ENCODE results near the gene OSBP2.

DNA sequence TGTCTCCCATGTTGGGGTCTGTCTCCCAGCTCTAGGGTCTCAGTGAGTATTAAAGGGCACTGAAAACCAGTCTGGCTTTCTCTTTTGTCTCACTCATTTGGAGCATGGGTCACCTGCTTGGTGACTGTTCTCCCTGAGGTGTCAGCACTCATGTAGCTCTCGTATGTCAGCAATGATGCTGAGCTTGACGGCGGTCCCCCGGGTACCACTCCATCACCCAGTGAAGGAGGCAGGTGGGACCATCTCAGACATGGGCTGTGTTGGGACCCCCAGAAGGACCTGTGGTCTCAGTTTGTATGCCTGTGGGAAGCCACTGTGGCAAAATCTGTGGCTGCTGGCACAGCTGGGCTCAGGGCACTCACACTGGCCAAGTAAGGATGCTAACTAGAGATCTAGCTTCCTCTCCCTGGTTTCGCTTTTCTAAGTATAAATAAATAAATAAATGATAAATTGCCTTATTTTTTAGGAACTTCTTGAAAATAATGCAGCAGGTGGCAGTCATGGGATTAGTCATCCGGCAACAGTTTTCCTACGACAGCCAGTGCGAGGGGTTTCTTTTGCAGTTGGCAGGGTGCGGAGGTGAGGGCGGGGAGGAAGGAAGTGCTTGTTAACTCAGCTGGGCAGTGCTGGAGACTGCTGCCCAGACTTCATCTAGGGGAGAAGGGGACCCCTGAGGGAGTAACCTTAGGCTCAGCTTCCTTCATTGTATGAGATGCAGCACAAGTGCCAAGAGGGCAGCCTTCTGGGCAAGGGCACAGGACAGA is 48.8 kb downstream of the OSBP2 start:
- TF ChIP-seq POLR2A (IDR thresholded peaks at IDR 0.05), result no peak
- TF ChIP-seq, protein P1, sequence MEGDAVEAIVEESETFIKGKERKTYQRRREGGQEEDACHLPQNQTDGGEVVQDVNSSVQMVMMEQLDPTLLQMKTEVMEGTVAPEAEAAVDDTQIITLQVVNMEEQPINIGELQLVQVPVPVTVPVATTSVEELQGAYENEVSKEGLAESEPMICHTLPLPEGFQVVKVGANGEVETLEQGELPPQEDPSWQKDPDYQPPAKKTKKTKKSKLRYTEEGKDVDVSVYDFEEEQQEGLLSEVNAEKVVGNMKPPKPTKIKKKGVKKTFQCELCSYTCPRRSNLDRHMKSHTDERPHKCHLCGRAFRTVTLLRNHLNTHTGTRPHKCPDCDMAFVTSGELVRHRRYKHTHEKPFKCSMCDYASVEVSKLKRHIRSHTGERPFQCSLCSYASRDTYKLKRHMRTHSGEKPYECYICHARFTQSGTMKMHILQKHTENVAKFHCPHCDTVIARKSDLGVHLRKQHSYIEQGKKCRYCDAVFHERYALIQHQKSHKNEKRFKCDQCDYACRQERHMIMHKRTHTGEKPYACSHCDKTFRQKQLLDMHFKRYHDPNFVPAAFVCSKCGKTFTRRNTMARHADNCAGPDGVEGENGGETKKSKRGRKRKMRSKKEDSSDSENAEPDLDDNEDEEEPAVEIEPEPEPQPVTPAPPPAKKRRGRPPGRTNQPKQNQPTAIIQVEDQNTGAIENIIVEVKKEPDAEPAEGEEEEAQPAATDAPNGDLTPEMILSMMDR (IDR thresholded peaks at IDR 0.05), result no peak
